ENCODE data around the gene FHIP1A. TPM values are rescaled to one million over a fixed set of nuclear protein-coding genes. Genes with fewer than 3 reads are reported as not detected.

FHIP1A gene
- total and polyA plus RNA-seq, 2 of the 13 experiments (the other 11 are each of a cell fraction or from before 2014, with no cell fraction given): 4.1 to 6.2 TPM

DNA sequence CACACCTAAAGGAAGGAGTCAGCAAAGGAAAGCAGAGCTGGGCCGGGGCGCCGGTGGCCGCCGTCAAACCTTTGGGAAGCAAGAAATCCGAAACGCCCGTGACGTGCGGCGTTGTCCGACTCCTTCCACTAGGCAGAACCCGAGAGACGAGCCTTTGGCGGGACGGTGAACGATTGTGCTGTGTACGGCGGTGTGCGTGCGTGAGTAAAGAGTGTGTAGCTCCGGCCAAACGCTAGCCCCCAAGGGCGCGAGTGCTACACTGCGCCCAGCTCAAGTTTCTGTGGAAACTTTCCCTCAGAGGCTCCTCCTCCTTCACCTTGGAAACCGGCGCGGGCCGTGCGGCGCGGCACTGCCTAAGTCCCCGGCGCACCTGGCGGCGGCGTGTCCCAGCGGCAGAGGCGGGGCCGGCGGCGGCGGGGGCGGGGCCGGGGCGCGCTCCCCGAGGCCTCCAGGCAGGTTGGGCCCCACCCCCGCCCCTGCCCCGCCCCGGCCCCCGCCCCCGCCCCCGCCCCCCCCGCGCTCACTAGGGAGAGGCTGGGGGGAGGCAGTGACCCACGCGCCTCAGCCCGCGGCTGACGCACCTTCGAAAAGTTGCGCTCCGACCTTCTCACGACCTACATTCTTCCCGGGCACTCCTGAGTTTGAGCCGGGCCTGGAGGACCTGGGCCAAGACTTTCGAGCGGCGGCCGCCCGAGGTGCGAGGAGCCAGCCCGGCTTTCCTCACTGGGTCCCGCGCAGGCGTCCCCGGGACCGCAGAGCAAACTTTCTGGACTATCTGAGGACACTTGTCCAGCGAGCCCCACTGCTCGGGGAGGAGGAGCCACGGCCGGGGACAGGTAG, at the start of gene FHIP1A (continued):
- TF ChIP-seq HNRNPK (IDR thresholded peaks at IDR 0.05; ENCODE audit: low read depth, low read length, poor library complexity, severe bottlenecking) (no peak), FLYWCH1 (CRISPR knock-in tag; IDR thresholded peaks at IDR 0.05) (no peak), ZNF773 (CRISPR knock-in tag; IDR thresholded peaks at IDR 0.05; ENCODE audit: borderline replicate concordance) (no peak), MEIS2 (CRISPR knock-in tag; IDR thresholded peaks at IDR 0.05) (0 out of 2 replicates have a peak, but pooled peaks have one; percentile 12), ZNF383 (CRISPR knock-in tag; IDR thresholded peaks at IDR 0.05; ENCODE audit: borderline replicate concordance) (no peak), ZNF101 (CRISPR knock-in tag; IDR thresholded peaks at IDR 0.05; ENCODE audit: borderline replicate concordance, low read depth) (no peak), ZNF33A (CRISPR knock-in tag; IDR thresholded peaks at IDR 0.05; ENCODE audit: borderline replicate concordance) (no peak), CEBPB (IDR thresholded peaks at IDR 0.05; ENCODE audit: borderline replicate concordance, low read depth, low read length) (no peak), ZNF558 (CRISPR knock-in tag; IDR thresholded peaks at IDR 0.05; ENCODE audit: borderline replicate concordance) (no peak), ATRX (CRISPR knock-in tag; IDR thresholded peaks at IDR 0.05; ENCODE audit: borderline replicate concordance) (no peak), ZFP36L1 (CRISPR knock-in tag; IDR thresholded peaks at IDR 0.05) (no peak), NFIB (CRISPR knock-in tag; IDR thresholded peaks at IDR 0.05; ENCODE audit: borderline replicate concordance) (no peak), SRSF1 (optimal IDR thresholded peaks at IDR 0.05; ENCODE audit: low read depth, low read length) (no peak), ZNF30 (CRISPR knock-in tag; IDR thresholded peaks at IDR 0.05) (0 out of 2 replicates have a peak, but pooled peaks have one; percentile 2), ZNF3 (CRISPR knock-in tag; IDR thresholded peaks at IDR 0.05) (no peak)
- TF ChIP-seq, protein P1, sequence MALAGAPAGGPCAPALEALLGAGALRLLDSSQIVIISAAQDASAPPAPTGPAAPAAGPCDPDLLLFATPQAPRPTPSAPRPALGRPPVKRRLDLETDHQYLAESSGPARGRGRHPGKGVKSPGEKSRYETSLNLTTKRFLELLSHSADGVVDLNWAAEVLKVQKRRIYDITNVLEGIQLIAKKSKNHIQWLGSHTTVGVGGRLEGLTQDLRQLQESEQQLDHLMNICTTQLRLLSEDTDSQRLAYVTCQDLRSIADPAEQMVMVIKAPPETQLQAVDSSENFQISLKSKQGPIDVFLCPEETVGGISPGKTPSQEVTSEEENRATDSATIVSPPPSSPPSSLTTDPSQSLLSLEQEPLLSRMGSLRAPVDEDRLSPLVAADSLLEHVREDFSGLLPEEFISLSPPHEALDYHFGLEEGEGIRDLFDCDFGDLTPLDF (CRISPR knock-in tag; IDR thresholded peaks at IDR 0.05): 0 out of 2 replicates have a peak, but pooled peaks have one; percentile 54
- TF ChIP-seq, protein P2, sequence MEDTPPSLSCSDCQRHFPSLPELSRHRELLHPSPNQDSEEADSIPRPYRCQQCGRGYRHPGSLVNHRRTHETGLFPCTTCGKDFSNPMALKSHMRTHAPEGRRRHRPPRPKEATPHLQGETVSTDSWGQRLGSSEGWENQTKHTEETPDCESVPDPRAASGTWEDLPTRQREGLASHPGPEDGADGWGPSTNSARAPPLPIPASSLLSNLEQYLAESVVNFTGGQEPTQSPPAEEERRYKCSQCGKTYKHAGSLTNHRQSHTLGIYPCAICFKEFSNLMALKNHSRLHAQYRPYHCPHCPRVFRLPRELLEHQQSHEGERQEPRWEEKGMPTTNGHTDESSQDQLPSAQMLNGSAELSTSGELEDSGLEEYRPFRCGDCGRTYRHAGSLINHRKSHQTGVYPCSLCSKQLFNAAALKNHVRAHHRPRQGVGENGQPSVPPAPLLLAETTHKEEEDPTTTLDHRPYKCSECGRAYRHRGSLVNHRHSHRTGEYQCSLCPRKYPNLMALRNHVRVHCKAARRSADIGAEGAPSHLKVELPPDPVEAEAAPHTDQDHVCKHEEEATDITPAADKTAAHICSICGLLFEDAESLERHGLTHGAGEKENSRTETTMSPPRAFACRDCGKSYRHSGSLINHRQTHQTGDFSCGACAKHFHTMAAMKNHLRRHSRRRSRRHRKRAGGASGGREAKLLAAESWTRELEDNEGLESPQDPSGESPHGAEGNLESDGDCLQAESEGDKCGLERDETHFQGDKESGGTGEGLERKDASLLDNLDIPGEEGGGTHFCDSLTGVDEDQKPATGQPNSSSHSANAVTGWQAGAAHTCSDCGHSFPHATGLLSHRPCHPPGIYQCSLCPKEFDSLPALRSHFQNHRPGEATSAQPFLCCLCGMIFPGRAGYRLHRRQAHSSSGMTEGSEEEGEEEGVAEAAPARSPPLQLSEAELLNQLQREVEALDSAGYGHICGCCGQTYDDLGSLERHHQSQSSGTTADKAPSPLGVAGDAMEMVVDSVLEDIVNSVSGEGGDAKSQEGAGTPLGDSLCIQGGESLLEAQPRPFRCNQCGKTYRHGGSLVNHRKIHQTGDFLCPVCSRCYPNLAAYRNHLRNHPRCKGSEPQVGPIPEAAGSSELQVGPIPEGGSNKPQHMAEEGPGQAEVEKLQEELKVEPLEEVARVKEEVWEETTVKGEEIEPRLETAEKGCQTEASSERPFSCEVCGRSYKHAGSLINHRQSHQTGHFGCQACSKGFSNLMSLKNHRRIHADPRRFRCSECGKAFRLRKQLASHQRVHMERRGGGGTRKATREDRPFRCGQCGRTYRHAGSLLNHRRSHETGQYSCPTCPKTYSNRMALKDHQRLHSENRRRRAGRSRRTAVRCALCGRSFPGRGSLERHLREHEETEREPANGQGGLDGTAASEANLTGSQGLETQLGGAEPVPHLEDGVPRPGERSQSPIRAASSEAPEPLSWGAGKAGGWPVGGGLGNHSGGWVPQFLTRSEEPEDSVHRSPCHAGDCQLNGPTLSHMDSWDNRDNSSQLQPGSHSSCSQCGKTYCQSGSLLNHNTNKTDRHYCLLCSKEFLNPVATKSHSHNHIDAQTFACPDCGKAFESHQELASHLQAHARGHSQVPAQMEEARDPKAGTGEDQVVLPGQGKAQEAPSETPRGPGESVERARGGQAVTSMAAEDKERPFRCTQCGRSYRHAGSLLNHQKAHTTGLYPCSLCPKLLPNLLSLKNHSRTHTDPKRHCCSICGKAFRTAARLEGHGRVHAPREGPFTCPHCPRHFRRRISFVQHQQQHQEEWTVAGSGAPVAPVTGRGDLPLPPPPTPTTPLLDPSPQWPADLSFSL (CRISPR knock-in tag; IDR thresholded peaks at IDR 0.05): peak; percentile 67
- TF ChIP-seq, protein P3, sequence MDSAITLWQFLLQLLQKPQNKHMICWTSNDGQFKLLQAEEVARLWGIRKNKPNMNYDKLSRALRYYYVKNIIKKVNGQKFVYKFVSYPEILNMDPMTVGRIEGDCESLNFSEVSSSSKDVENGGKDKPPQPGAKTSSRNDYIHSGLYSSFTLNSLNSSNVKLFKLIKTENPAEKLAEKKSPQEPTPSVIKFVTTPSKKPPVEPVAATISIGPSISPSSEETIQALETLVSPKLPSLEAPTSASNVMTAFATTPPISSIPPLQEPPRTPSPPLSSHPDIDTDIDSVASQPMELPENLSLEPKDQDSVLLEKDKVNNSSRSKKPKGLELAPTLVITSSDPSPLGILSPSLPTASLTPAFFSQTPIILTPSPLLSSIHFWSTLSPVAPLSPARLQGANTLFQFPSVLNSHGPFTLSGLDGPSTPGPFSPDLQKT (CRISPR knock-in tag; IDR thresholded peaks at IDR 0.05; ENCODE audit: borderline replicate concordance): no peak
- TF ChIP-seq, protein P4, sequence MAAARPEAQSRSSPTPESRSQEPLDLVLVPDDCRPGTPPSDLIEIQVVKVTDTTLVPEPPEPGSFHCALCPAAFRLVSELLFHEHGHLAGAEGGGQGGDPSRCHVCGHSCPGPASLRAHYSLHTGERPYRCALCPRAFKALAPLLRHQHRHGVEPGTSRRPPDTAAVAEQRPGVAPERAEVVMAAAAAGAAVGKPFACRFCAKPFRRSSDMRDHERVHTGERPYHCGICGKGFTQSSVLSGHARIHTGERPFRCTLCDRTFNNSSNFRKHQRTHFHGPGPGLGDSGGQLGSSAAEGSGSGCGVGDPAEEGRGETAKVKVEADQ (CRISPR knock-in tag; IDR thresholded peaks at IDR 0.05; ENCODE audit: borderline replicate concordance): no peak

Data from HepG2 (cell line).